ENCODE data around the gene CRYBA1. TPM values are rescaled to one million over a fixed set of nuclear protein-coding genes. Genes with fewer than 3 reads are reported as not detected.
"Not testable (repeated sequence)": the region's sequence is repeated elsewhere in the genome, so short reads cannot be mapped to it uniquely, and the experiment has no call there.

CRYBA1 gene
- total RNA-seq (2014; rRNA removed; shearing (Covaris generic)) = not detected in 2 replicates

GRCh38 chr17:29246628-29247027 is at the start of gene CRYBA1:
Gene CRYBA1, plus strand, starts transcription at chr17:29246859. Its CDS starts 5 bp downstream, at chr17:29246864.
- DNase-seq (ENCODE audit: low read depth) = no peak

GRCh38 chr17:29197516-29198272 is 49.0 kb upstream of the CRYBA1 start:
- no peak for DNase-seq (ENCODE audit: low read depth)

GRCh38 chr17:29204068-29204804 is 42.4 kb upstream of the CRYBA1 start:
- DNase-seq (ENCODE audit: low read depth) = not testable (repeated sequence)

GRCh38 chr17:29205047-29205446 is 41.6 kb upstream of the CRYBA1 start:
- DNase-seq (ENCODE audit: low read depth) = no peak

GRCh38 chr17:29207975-29208374 is 38.7 kb upstream of the CRYBA1 start:
- DNase-seq (ENCODE audit: low read depth) = no peak

- no peak for DNase-seq (ENCODE audit: low read depth)
Observed at GRCh38 chr17:29209073-29209472, 37.6 kb upstream of the CRYBA1 start.

- DNase-seq (ENCODE audit: low read depth) = no peak
Observed at GRCh38 chr17:29210879-29211278, 35.8 kb upstream of the CRYBA1 start.

- DNase-seq (ENCODE audit: low read depth) = no peak
Observed at GRCh38 chr17:29212094-29212631, 34.5 kb upstream of the CRYBA1 start.

- no peak for DNase-seq (ENCODE audit: low read depth)
Observed at GRCh38 chr17:29212681-29213121, 34.0 kb upstream of the CRYBA1 start.

GRCh38 chr17:29214215-29215146 is 32.2 kb upstream of the CRYBA1 start:
- no peak for DNase-seq (ENCODE audit: low read depth)

- DNase-seq (ENCODE audit: low read depth) = no peak
Observed at GRCh38 chr17:29215174-29215573, 31.5 kb upstream of the CRYBA1 start.

GRCh38 chr17:29215717-29216116 is 30.9 kb upstream of the CRYBA1 start:
- peak; percentile 57 for DNase-seq (ENCODE audit: low read depth)

- DNase-seq (ENCODE audit: low read depth) = no peak
Observed at GRCh38 chr17:29216181-29216580, 30.5 kb upstream of the CRYBA1 start.

- no peak for DNase-seq (ENCODE audit: low read depth)
Observed at GRCh38 chr17:29216856-29217255, 29.8 kb upstream of the CRYBA1 start.

GRCh38 chr17:29219378-29220047 is 27.1 kb upstream of the CRYBA1 start:
- peak; percentile 76 for DNase-seq (ENCODE audit: low read depth)

GRCh38 chr17:29221338-29221737 is 25.3 kb upstream of the CRYBA1 start:
- DNase-seq (ENCODE audit: low read depth) = not testable (repeated sequence)

GRCh38 chr17:29225396-29225795 is 21.3 kb upstream of the CRYBA1 start:
- no peak for DNase-seq (ENCODE audit: low read depth)

GRCh38 chr17:29233301-29233700 is 13.4 kb upstream of the CRYBA1 start:
- DNase-seq (ENCODE audit: low read depth) = no peak

GRCh38 chr17:29234972-29235371 is 11.7 kb upstream of the CRYBA1 start:
- DNase-seq (ENCODE audit: low read depth) = not testable (repeated sequence)

- DNase-seq (ENCODE audit: low read depth) = no peak
Observed at GRCh38 chr17:29235904-29236303, 10.8 kb upstream of the CRYBA1 start.
